HUES64 (cell line): ENCODE measurements around the gene SF3B6.

Experiments used
- H3K27ac ChIP-seq: 2 replicates; pipeline ENCODE4 v1.7.0; 2013; ENCODE audit warnings: low read depth, low read length, inconsistent platforms
- H3K27me3 ChIP-seq: 2 replicates; pipeline ENCODE4 v1.6.1; 2013; ENCODE audit warnings: mild to moderate bottlenecking, low read length; ENCODE audit not compliant: insufficient read depth
- H3K36me3 ChIP-seq: 2 replicates; pipeline ENCODE4 v1.6.1; 2013; ENCODE audit warnings: mild to moderate bottlenecking, low read length; ENCODE audit not compliant: insufficient read depth
- H3K4me1 ChIP-seq: 2 replicates; pipeline ENCODE4 v1.6.1; 2013; ENCODE audit warnings: mild to moderate bottlenecking, low read length, moderate library complexity; ENCODE audit not compliant: insufficient read depth
- H3K4me3 ChIP-seq: 2 replicates; pipeline ENCODE4 v1.5.1; 2013; ENCODE audit warnings: mild to moderate bottlenecking, low read length, moderate library complexity
- H3K9ac ChIP-seq: 2 replicates; pipeline ENCODE4 v1.6.1; 2013; ENCODE audit warnings: mild to moderate bottlenecking, low read depth, low read length
- H3K9me3 ChIP-seq: 2 replicates; pipeline ENCODE4 v1.6.1; 2013; ENCODE audit warnings: low read depth, low read length; ENCODE audit not compliant: insufficient read depth
- WGBS: fragments of 150-250, 120-280 bp; methylation state at CpG from one replicate; pipeline ENCODE4 v1.1.7; 2013; ENCODE audit warnings: missing lambda C conversion rate; 5-methylcytosine and 5-hydroxymethylcytosine counted together

Gene SF3B6

GRCh38 chr2:24017711-24018110, 58.4 kb downstream of the SF3B6 start:
- Histone ChIP-seq H3K36me3 (peaks cover 3% of the 10 kb centered on the region; the same call in 1 of the 2 replicates), H3K9ac (no peak overlapping the region), H3K4me1 (peaks cover 13% of the 10 kb centered on the region; the same call in 1 of the 2 replicates), H3K27me3 (no peaks in the 10 kb centered on the region), H3K9me3 (no peaks in the 10 kb centered on the region), H3K4me3 (no peak overlapping the region), H3K27ac (no peak overlapping the region)
- WGBS, result 86% methylated on average over 7 of the region's 8 CpGs
